Transverse colon (tissue), 4 donors: ENCODE data around the gene TADA2B.

Experiments used
- CTCF ChIP-seq, 5 experiments: fragments of 200-600 bp in 3 of 5; fragments of 450-650 bp in 2 of 5; sonication (generic) in 3 of 5; IDR thresholded peaks; 1 replicate in 2 of 5; 2 replicates in 3 of 5; pipeline ENCODE4 v1.5.1; 2016 to 2017; ENCODE audit warnings: antibody characterized with exemption in 5 of 5, inconsistent platforms in 3 of 5, mild to moderate bottlenecking in 2 of 5, moderate library complexity in 1 of 5
- EP300 ChIP-seq: sonication (generic); formaldehyde crosslinking; IDR thresholded peaks from one replicate; pipeline ENCODE4 v1.6.1; 2017; ENCODE audit warnings: antibody characterized with exemption, low read depth
- POLR2A ChIP-seq: fragments of 450-650 bp; IDR thresholded peaks from one replicate; pipeline ENCODE4 v1.6.1; 2016; ENCODE audit warnings: antibody characterized with exemption, mild to moderate bottlenecking, moderate library complexity
- POLR2AphosphoS5 ChIP-seq, 3 donors: sonication (generic); formaldehyde crosslinking; IDR thresholded peaks; one replicate each; pipeline ENCODE4 v1.6.1; 2016; ENCODE audit warnings: antibody characterized with exemption in 3 of 3

- TF ChIP-seq CTCF (IDR thresholded peaks at IDR 0.05) (no peak), POLR2A (no peak), POLR2AphosphoS5 (IDR thresholded peaks at IDR 0.05) (no peak), EP300 (no peak)
Observed at GRCh38 chr4:7031558-7032449, 11.4 kb upstream of the TADA2B start.
